Breast epithelium (tissue), 3 donors: ENCODE data around the gene GNAL.

Source experiments
- CTCF ChIP-seq, 3 donors: fragments of 450-650 bp; IDR thresholded peaks; one replicate each; pipeline ENCODE4 v1.5.1; 2016 to 2017; ENCODE audit warnings: antibody characterized with exemption in 3 of 3, mild to moderate bottlenecking in 3 of 3, moderate library complexity in 3 of 3
- POLR2A ChIP-seq: fragments of 450-650 bp; IDR thresholded peaks from one replicate; pipeline ENCODE4 v1.6.1; 2016; ENCODE audit warnings: antibody characterized with exemption, mild to moderate bottlenecking, moderate library complexity

DNA sequence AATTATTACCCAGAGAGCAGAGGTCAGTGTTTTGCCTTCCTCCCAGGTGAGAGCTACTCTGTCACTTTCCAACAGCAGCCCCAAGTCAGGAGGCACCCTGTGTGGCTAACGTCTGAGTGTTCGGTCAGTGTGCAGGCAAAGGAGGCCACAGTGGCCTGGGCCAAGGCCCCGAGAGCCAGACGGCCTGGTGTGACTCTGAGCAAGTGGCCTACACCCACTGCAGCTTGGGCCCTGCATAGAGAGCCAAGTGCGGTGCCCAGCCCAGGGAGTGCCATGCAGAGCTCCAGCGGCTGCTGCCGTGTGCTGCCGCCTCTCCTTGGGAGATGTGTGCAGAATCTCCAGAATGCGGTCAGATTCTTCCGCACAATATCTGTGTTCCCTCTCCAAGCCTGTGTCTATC lies 70.4 kb downstream of the GNAL start:
- TF ChIP-seq CTCF (IDR thresholded peaks at IDR 0.05) = no peak
- TF ChIP-seq POLR2A = no peak
